Panc1 (cell line): ENCODE measurements around the gene TEX14. TPM values are rescaled to one million over a fixed set of nuclear protein-coding genes. Genes with fewer than 3 reads are reported as not detected.
A peak's percentile ranks its signal among the peaks of the same experiment; 100 is the strongest.
"Not testable (repeated sequence)": the region's sequence is repeated elsewhere in the genome, so short reads cannot be mapped to it uniquely, and the experiment has no call there.

Experiments used
- ATAC-seq: fragments of 200-7000 bp; cut with Tn5 transposase; 2 replicates; pipeline ENCODE4 v1.9.1; 2020; ENCODE audit warnings: mild to moderate bottlenecking, moderate library complexity
- BruUV-seq: library from RNA; stranded (reverse); fragments of 400-500 nt; replicated peaks from 2 replicates; lab custom pipeline; 2021; lab: Mats Ljungman, UMichigan
- CTCF ChIA-PET: fragments of 300-600 bp; sonication (Branson Sonifier 250); formaldehyde crosslinking; loops from one replicate; lab custom pipeline; 2022; ENCODE audit warnings: antibody characterized with exemption; lab: Charles Lee
- POLR2A ChIA-PET: fragments of 300-600 bp; sonication (Branson Sonifier 250); formaldehyde crosslinking; loops from one replicate; lab custom pipeline; 2022; ENCODE audit warnings: antibody characterized with exemption; lab: Charles Lee
- DNase-seq: peaks from one replicate; pipeline ENCODE4 v3.0.0-alpha.2; 2010; ENCODE audit warnings: low read depth, low spot score
- H3K27ac ChIP-seq: 2 replicates; pipeline ENCODE4 v1.5.1; 2011; ENCODE audit warnings: mild to moderate bottlenecking, low read length, inconsistent platforms
- H3K27me3 ChIP-seq: fragments of 200-500 bp; sonication (Bioruptor generic); 2 replicates; pipeline ENCODE4 v1.6.0; 2014; ENCODE audit warnings: low read length, inconsistent platforms; ENCODE audit not compliant: control insufficient read depth, insufficient read depth
- H3K36me3 ChIP-seq: fragments of 200-500 bp; sonication (Bioruptor generic); 2 replicates; pipeline ENCODE4 v1.5.1; 2014; ENCODE audit warnings: inconsistent platforms, mild to moderate bottlenecking, low read length, moderate library complexity; ENCODE audit not compliant: control insufficient read depth, insufficient read depth
- H3K4me1 ChIP-seq: 2 replicates; pipeline ENCODE4 v1.5.1; 2011; ENCODE audit warnings: inconsistent platforms, mild to moderate bottlenecking, low read length, moderate library complexity; ENCODE audit not compliant: control insufficient read depth, insufficient read depth
- H3K4me3 ChIP-seq, 2 experiments: 2 replicates each; pipeline ENCODE4 v1.5.1; 2011 to 2012; ENCODE audit warnings: low read depth in 2 of 2, low read length in 2 of 2, mild to moderate bottlenecking in 2 of 2, inconsistent platforms in 1 of 2, moderate library complexity in 1 of 2
- H3K9me3 ChIP-seq: fragments of 200-500 bp; sonication (Bioruptor generic); 2 replicates; pipeline ENCODE4 v1.5.1; 2014; ENCODE audit warnings: low read depth, mild to moderate bottlenecking, inconsistent platforms, low read length, moderate library complexity; ENCODE audit not compliant: control insufficient read depth, insufficient read depth
- CTCF ChIP-seq: fragments of 450-650 bp; IDR thresholded peaks from 2 replicates; pipeline ENCODE4 v1.5.1; 2017; ENCODE audit warnings: mild to moderate bottlenecking
- POLR2AphosphoS5 ChIP-seq: IDR thresholded peaks from 2 replicates; pipeline ENCODE4 v1.6.1; 2012; ENCODE audit warnings: mild to moderate bottlenecking, low read depth, low read length, moderate library complexity
- REST ChIP-seq, 2 experiments: IDR thresholded peaks; 2 replicates each; pipeline ENCODE4 v1.6.1; 2011 to 2012; ENCODE audit warnings: low read depth in 2 of 2, control low read depth in 1 of 2, low read length in 1 of 2, mild to moderate bottlenecking in 1 of 2, moderate library complexity in 1 of 2; ENCODE audit not compliant: insufficient read depth in 1 of 2
- SIN3A ChIP-seq: IDR thresholded peaks from 2 replicates; pipeline ENCODE4 v1.6.1; 2012; ENCODE audit warnings: low read depth, mild to moderate bottlenecking, low read length, moderate library complexity, borderline replicate concordance; ENCODE audit not compliant: insufficient read depth
- TCF7L2 ChIP-seq: IDR thresholded peaks from 2 replicates; pipeline ENCODE4 v1.6.1; 2011; ENCODE audit warnings: mild to moderate bottlenecking, low read depth, low read length, inconsistent platforms
- in situ Hi-C: cut with HindIII; loops from 2 replicates; pipeline ENCODE4 v1.10.0; 2016; ENCODE audit warnings: low sequenced_read_pairs, low pct_unique_long_range_greater_than_20kb
- intact Hi-C: fragments of 100-400 bp; cut with micrococcal nuclease; formaldehyde crosslinking; loops from one replicate; pipeline ENCODE4 v1.10.0; 2022; ENCODE audit not compliant: unreplicated experiment
- total RNA-seq: library from RNA; stranded (reverse); gene quantifications from one replicate; pipeline ENCODE4 v1.2.1, GENCODE V29; 2021; ENCODE audit not compliant: unreplicated experiment

Gene TEX14
- total RNA-seq, 1 experiment from 2014 or later, result not detected

- DNase-seq, result peak; percentile 48
- TSS peak; percentile 91 for BruUV-seq
- POLR2A ChIA-PET, result interaction anchor here (0.6 to 1.2 kb wide), 4 partner anchors 33 to 174 kb away, joined by 3 to 6 read pairs (median 4); no protein-coding TSS in a partner anchor
Observed at GRCh38 chr17:58692239-58693055, 602 bp upstream of the TEX14 start, which contains the start of gene RAD51C. TSS of gene RAD51C (plus strand) at chr17:58692602. CDS start at chr17:58692644, 42 bp downstream.

GRCh38 chr17:58690033-58690432 lies 1.8 kb downstream of the TEX14 start:
- H3K36me3 ChIP-seq, ATAC-seq, DNase-seq, POLR2A ChIA-PET, H3K27me3 ChIP-seq, in situ Hi-C loops, intact Hi-C loops, H3K27ac ChIP-seq, BruUV-seq, H3K9me3 ChIP-seq, CTCF ChIA-PET, H3K4me3 ChIP-seq, H3K4me1 ChIP-seq: not testable (repeated sequence)

More at GRCh38 chr17:58692239-58693055, 602 bp upstream of the TEX14 start, which contains the start of gene RAD51C:
- no peaks in the 10 kb centered on the region for H3K9me3 ChIP-seq
- in situ Hi-C loops, result no loop called here
- intact Hi-C loops, result no loop called here
- H3K4me3 ChIP-seq, result peak within 1 kb of the TSS; percentile 68 to 88
- TF ChIP-seq POLR2AphosphoS5 (peak; percentile 83), TCF7L2 (peak; percentile 52; the same call in 1 of the 2 replicates), SIN3A (0 out of 2 replicates have a peak, but pooled peaks have one; percentile 65), REST (IDR thresholded peaks at IDR 0.05; ENCODE audit: insufficient read depth in 1 of 2, low read depth in 2 of 2, low read length in 1 of 2) (no peak)
- CTCF ChIA-PET, result no interaction called here
- H3K4me1 ChIP-seq, result peaks cover 3% of the 10 kb centered on the region
- H3K36me3 ChIP-seq, result peaks cover 6% of the 10 kb centered on the region
- no peaks in the 10 kb centered on the region for H3K27me3 ChIP-seq
- ATAC-seq, result peak; percentile 100
- H3K27ac ChIP-seq, result peak within 1 kb of the TSS; percentile 91

GRCh38 chr17:58688521-58688920 lies 3.3 kb downstream of the TEX14 start:
- POLR2A ChIA-PET, result no interaction called here
- intact Hi-C loops (no loop called here), in situ Hi-C loops (no loop called here)
- no peak overlapping the region for H3K27ac ChIP-seq
- CTCF ChIA-PET, result no interaction called here
- no peak for DNase-seq
- ATAC-seq, result no peak
- H3K9me3 ChIP-seq, result no peaks in the 10 kb centered on the region
- H3K4me3 ChIP-seq, result no peak overlapping the region
- H3K36me3 ChIP-seq, result peaks cover 6% of the 10 kb centered on the region; the same call in 1 of the 2 replicates
- TF ChIP-seq REST (IDR thresholded peaks at IDR 0.05; ENCODE audit: insufficient read depth in 1 of 2, low read depth in 2 of 2, low read length in 1 of 2), result no peak
- TF ChIP-seq CTCF, result no peak
- TF ChIP-seq TCF7L2, result no peak
- TF ChIP-seq POLR2AphosphoS5, result no peak
- no peak for TF ChIP-seq SIN3A
- no TSS peak for BruUV-seq
- H3K4me1 ChIP-seq, result peaks cover 3% of the 10 kb centered on the region
- no peaks in the 10 kb centered on the region for H3K27me3 ChIP-seq
